NK-92 (cell line): ENCODE data around the gene MGMT.

ENCODE experiments used
- DNase-seq: peaks from one replicate; lab custom pipeline; 2025; ENCODE audit not compliant: unreplicated experiment; lab: John Stamatoyannopoulos, UW

MGMT gene

GRCh38 chr10:129784891-129785290 is 317.9 kb downstream of the MGMT start:
- no peak for DNase-seq

- DNase-seq = no peak
Observed at GRCh38 chr10:129785536-129785981, 318.5 kb downstream of the MGMT start.

GRCh38 chr10:129786216-129786615 is 319.2 kb downstream of the MGMT start:
- DNase-seq = no peak

GRCh38 chr10:129787557-129787956 is 320.5 kb downstream of the MGMT start:
- no peak for DNase-seq

- DNase-seq = no peak
Observed at GRCh38 chr10:129788215-129788614, 321.2 kb downstream of the MGMT start.

GRCh38 chr10:129790715-129791446 is 323.8 kb downstream of the MGMT start:
- no peak for DNase-seq

GRCh38 chr10:129792141-129792540 is 325.1 kb downstream of the MGMT start:
- no peak for DNase-seq

- no peak for DNase-seq
Observed at GRCh38 chr10:129792864-129793263, 325.8 kb downstream of the MGMT start.

GRCh38 chr10:129793479-129793878 is 326.4 kb downstream of the MGMT start:
- no peak for DNase-seq

GRCh38 chr10:129793996-129794395 is 327.0 kb downstream of the MGMT start:
- DNase-seq = no peak

GRCh38 chr10:129796710-129797420 is 329.8 kb downstream of the MGMT start:
- no peak for DNase-seq

GRCh38 chr10:129799942-129800341 is 332.9 kb downstream of the MGMT start:
- DNase-seq = no peak

GRCh38 chr10:129800796-129801340 is 333.8 kb downstream of the MGMT start:
- no peak for DNase-seq

GRCh38 chr10:129807211-129807610 is 340.2 kb downstream of the MGMT start:
- no peak for DNase-seq

GRCh38 chr10:129808092-129808983 is 341.3 kb downstream of the MGMT start:
- DNase-seq = no peak

- DNase-seq = no peak
Observed at GRCh38 chr10:129809431-129809830, 342.4 kb downstream of the MGMT start.

- DNase-seq = no peak
Observed at GRCh38 chr10:129809841-129810240, 342.8 kb downstream of the MGMT start.

GRCh38 chr10:129811208-129811607 is 344.2 kb downstream of the MGMT start:
- DNase-seq = no peak

GRCh38 chr10:129812398-129812797 is 345.4 kb downstream of the MGMT start:
- no peak for DNase-seq

GRCh38 chr10:129814681-129815646 is 347.9 kb downstream of the MGMT start:
- no peak for DNase-seq
